CD8-positive, alpha-beta memory T cell (primary cell): ENCODE results near the gene GPR35. TPM values are rescaled to one million over a fixed set of nuclear protein-coding genes. Genes with fewer than 3 reads are reported as not detected.

ENCODE experiments used
- CTCF ChIA-PET: fragments of 350-600 bp; sonication (Branson Sonifier 250); formaldehyde crosslinking; loops from one replicate; lab custom pipeline; 2021; ENCODE audit warnings: antibody characterized with exemption; lab: Charles Lee
- POLR2A ChIA-PET: fragments of 350-600 bp; sonication (Branson Sonifier 250); formaldehyde crosslinking; loops from one replicate; lab custom pipeline; 2021; ENCODE audit warnings: antibody characterized with exemption; lab: Charles Lee
- DNase-seq, 5 donors: peaks; one replicate each; pipeline versions ENCODE4 v3.0.0 to v3.0.0-alpha.2; 2020 to 2022; ENCODE audit warnings: mixed read lengths in 1 of 5
- H3K27ac ChIP-seq: one replicate; pipeline ENCODE4 v1.7.0; 2013; ENCODE audit warnings: low read depth, mild to moderate bottlenecking, low read length, moderate library complexity
- H3K27me3 ChIP-seq: 2 replicates; pipeline ENCODE4 v1.7.0; 2013; ENCODE audit warnings: low read length, mild to moderate bottlenecking; ENCODE audit not compliant: insufficient read depth, poor library complexity, severe bottlenecking
- H3K36me3 ChIP-seq: 2 replicates; pipeline ENCODE4 v1.7.0; 2013; ENCODE audit warnings: mild to moderate bottlenecking, low read length, moderate library complexity; ENCODE audit not compliant: insufficient read depth
- H3K4me1 ChIP-seq: 2 replicates; pipeline ENCODE4 v1.7.0; 2013; ENCODE audit warnings: mild to moderate bottlenecking, low read length, moderate library complexity; ENCODE audit not compliant: insufficient read depth
- H3K4me3 ChIP-seq: 2 replicates; pipeline ENCODE4 v1.7.0; 2013; ENCODE audit warnings: mild to moderate bottlenecking, low read length
- H3K9me3 ChIP-seq: 2 replicates; pipeline ENCODE4 v1.7.0; 2013; ENCODE audit warnings: mild to moderate bottlenecking, low read length
- H3K27ac Mint-ChIP-seq, 8 donors: one replicate each; pipeline ENCODE4 v1.8.0; 2020 to 2021; ENCODE audit warnings: mixed read lengths in 8 of 8, mild to moderate bottlenecking in 6 of 8, inconsistent platforms in 3 of 8, moderate library complexity in 3 of 8
- H3K27me3 Mint-ChIP-seq, 2 donors: one replicate each; pipeline ENCODE4 v1.8.0; 2020 to 2021; ENCODE audit warnings: mixed read lengths in 2 of 2, mild to moderate bottlenecking in 1 of 2, moderate library complexity in 1 of 2
- H3K36me3 Mint-ChIP-seq, 3 donors: one replicate each; pipeline ENCODE4 v1.8.0; 2020 to 2021; ENCODE audit warnings: mixed read lengths in 3 of 3, inconsistent platforms in 1 of 3, mild to moderate bottlenecking in 1 of 3
- H3K4me1 Mint-ChIP-seq, 3 donors: one replicate each; pipeline ENCODE4 v1.8.0; 2020 to 2021; ENCODE audit warnings: mixed read lengths in 3 of 3, inconsistent platforms in 1 of 3, mild to moderate bottlenecking in 1 of 3
- H3K4me3 Mint-ChIP-seq, 7 donors: one replicate each; pipeline ENCODE4 v1.8.0; 2020 to 2021; ENCODE audit warnings: mixed read lengths in 7 of 7, mild to moderate bottlenecking in 6 of 7, moderate library complexity in 4 of 7, inconsistent platforms in 2 of 7
- H3K9me3 Mint-ChIP-seq, 5 donors: one replicate each; pipeline ENCODE4 v1.8.0; 2020 to 2022; ENCODE audit warnings: mixed read lengths in 5 of 5, mild to moderate bottlenecking in 3 of 5, moderate library complexity in 2 of 5, inconsistent platforms in 1 of 5
- polyA plus RNA-seq: library from polyadenylated mRNA; unstranded; fragments of 300-500 nt; fragmentation: Illumina TruSeq; gene quantifications from one replicate; pipeline ENCODE4 v1.2.3, GENCODE V29; 2021
- total RNA-seq, 2 experiments: library from RNA; stranded (reverse); gene quantifications; one replicate each; pipeline ENCODE4 v1.2.3, GENCODE V29; 2021

The GPR35 gene
- total and polyA plus RNA-seq, 3 experiments from 2014 or later, result 1.9 to 9.0 (median 8.4) TPM

DNA sequence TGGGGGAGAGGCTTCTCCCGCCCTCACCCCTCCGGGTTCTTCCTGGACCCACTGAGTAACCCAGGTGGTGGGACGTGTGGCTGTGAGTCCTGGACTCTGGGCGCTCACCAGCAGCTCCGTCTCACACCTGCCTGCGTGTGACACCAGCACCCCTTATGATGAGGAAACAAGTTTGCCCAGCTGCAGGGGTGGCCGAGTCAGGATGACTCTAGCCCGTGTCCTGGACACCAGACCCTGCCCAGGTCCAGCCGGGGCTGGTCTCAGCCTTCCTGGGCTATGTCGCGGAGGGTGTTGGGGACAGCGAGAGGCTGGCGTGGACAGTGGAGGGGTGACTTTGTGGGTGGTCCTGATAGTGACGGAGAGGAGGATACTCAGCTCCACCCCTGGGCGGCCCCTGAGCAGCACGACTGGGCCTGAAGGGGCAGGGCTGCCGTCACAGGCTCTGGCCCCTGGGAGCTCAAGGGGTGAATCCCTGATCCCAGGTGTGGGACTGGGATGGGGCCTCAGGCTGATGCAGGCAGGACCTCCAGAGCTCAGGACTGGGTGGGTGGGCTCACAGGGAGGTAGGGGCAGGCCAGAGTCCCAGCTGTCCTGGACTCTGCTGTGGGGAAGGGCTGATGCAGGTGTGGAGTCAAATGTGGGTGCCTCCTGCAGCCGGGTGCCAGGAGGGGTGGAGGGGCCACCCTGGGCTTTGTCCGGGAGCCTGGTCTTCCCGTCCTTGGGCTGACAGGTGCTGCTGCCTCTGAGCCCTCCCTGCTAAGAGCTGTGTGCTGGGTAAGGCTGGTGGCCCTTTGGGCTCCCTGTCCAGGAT is 3.7 kb downstream of the GPR35 start:
- H3K27ac Mint-ChIP-seq, result peak overlapping the region in 1 of 8 donors; percentile 50
- peaks cover 10 to 32% (median 20%) of the 10 kb centered on the region in 3 donors for H3K4me1 Mint-ChIP-seq
- H3K27me3 Mint-ChIP-seq, result no peaks in the 10 kb centered on the region
- H3K9me3 Mint-ChIP-seq, result peaks cover 4 to 11% (median 8%) of the 10 kb centered on the region in 5 donors
- no peaks in the 10 kb centered on the region for H3K36me3 ChIP-seq
- H3K9me3 ChIP-seq, result peaks cover 4% of the 10 kb centered on the region
- POLR2A ChIA-PET, result no interaction called here
- no peak overlapping the region for H3K27ac ChIP-seq
- peaks cover 47% of the 10 kb centered on the region for H3K4me1 ChIP-seq
- peak in 1 of 5 donors; percentile 39 for DNase-seq
- H3K36me3 Mint-ChIP-seq, result peaks cover 5 to 7% (median 6%) of the 10 kb centered on the region in 3 donors
- no peaks in the 10 kb centered on the region for H3K27me3 ChIP-seq
- peak overlapping the region in 1 of 7 donors; percentile 32 for H3K4me3 Mint-ChIP-seq
- no peak overlapping the region for H3K4me3 ChIP-seq
- CTCF ChIA-PET, result interaction anchor here (1.1 kb wide), 1 partner anchor 62 kb away, joined by 4 read pairs; no protein-coding TSS in a partner anchor

DNA sequence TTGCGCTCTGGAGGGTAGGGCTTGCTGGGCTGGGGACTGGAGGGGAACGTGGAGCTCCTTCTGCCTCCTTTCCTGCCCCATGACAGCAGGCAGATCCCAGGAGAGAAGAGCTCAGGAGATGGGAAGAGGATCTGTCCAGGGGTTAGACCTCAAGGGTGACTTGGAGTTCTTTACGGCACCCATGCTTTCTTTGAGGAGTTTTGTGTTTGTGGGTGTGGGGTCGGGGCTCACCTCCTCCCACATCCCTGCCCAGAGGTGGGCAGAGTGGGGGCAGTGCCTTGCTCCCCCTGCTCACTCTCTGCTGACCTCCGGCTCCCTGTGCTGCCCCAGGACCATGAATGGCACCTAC is 4.3 kb downstream of the GPR35 start:
- Mint-ChIP-seq H3K27me3 (no peaks in the 10 kb centered on the region), H3K36me3 (peaks cover 5 to 9% (median 6%) of the 10 kb centered on the region in 3 donors), H3K4me3 (no peak overlapping the region), H3K9me3 (peaks cover 4 to 12% (median 8%) of the 10 kb centered on the region in 5 donors), H3K27ac (peak overlapping the region in 2 of 8 donors; percentile 50 to 90), H3K4me1 (peaks cover 9 to 26% (median 16%) of the 10 kb centered on the region in 3 donors)
- ChIA-PET POLR2A (no interaction called here), CTCF (interaction anchor here (1.1 kb wide), 1 partner anchor 63 kb away, joined by 4 read pairs; no protein-coding TSS in a partner anchor)
- H3K4me3 ChIP-seq, result no peak overlapping the region
- peaks cover 41% of the 10 kb centered on the region for H3K4me1 ChIP-seq
- no peaks in the 10 kb centered on the region for H3K36me3 ChIP-seq
- H3K27me3 ChIP-seq, result no peaks in the 10 kb centered on the region
- DNase-seq, result no peak
- peaks cover 4% of the 10 kb centered on the region for H3K9me3 ChIP-seq
- H3K27ac ChIP-seq, result no peak overlapping the region

DNA sequence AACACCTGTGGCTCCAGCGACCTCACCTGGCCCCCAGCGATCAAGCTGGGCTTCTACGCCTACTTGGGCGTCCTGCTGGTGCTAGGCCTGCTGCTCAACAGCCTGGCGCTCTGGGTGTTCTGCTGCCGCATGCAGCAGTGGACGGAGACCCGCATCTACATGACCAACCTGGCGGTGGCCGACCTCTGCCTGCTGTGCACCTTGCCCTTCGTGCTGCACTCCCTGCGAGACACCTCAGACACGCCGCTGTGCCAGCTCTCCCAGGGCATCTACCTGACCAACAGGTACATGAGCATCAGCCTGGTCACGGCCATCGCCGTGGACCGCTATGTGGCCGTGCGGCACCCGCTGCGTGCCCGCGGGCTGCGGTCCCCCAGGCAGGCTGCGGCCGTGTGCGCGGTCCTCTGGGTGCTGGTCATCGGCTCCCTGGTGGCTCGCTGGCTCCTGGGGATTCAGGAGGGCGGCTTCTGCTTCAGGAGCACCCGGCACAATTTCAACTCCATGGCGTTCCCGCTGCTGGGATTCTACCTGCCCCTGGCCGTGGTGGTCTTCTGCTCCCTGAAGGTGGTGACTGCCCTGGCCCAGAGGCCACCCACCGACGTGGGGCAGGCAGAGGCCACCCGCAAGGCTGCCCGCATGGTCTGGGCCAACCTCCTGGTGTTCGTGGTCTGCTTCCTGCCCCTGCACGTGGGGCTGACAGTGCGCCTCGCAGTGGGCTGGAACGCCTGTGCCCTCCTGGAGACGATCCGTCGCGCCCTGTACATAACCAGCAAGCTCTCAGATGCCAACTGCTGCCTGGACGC is 4.9 kb downstream of the GPR35 start:
- Mint-ChIP-seq H3K27ac (peak overlapping the region in 1 of 8 donors; percentile 90), H3K4me3 (peak overlapping the region in 1 of 7 donors; percentile 54), H3K27me3 (no peaks in the 10 kb centered on the region), H3K9me3 (peaks cover 4 to 15% (median 10%) of the 10 kb centered on the region in 5 donors), H3K4me1 (peaks cover 4 to 21% (median 10%) of the 10 kb centered on the region in 3 donors), H3K36me3 (peaks cover 5 to 9% (median 6%) of the 10 kb centered on the region in 3 donors)
- DNase-seq, result peak in 1 of 5 donors; percentile 42
- no peaks in the 10 kb centered on the region for H3K36me3 ChIP-seq
- ChIA-PET CTCF (no interaction called here), POLR2A (no interaction called here)
- H3K27me3 ChIP-seq, result no peaks in the 10 kb centered on the region
- H3K27ac ChIP-seq, result no peak overlapping the region
- H3K4me3 ChIP-seq, result no peak overlapping the region
- H3K4me1 ChIP-seq, result peaks cover 35% of the 10 kb centered on the region
- peaks cover 4% of the 10 kb centered on the region for H3K9me3 ChIP-seq

DNA sequence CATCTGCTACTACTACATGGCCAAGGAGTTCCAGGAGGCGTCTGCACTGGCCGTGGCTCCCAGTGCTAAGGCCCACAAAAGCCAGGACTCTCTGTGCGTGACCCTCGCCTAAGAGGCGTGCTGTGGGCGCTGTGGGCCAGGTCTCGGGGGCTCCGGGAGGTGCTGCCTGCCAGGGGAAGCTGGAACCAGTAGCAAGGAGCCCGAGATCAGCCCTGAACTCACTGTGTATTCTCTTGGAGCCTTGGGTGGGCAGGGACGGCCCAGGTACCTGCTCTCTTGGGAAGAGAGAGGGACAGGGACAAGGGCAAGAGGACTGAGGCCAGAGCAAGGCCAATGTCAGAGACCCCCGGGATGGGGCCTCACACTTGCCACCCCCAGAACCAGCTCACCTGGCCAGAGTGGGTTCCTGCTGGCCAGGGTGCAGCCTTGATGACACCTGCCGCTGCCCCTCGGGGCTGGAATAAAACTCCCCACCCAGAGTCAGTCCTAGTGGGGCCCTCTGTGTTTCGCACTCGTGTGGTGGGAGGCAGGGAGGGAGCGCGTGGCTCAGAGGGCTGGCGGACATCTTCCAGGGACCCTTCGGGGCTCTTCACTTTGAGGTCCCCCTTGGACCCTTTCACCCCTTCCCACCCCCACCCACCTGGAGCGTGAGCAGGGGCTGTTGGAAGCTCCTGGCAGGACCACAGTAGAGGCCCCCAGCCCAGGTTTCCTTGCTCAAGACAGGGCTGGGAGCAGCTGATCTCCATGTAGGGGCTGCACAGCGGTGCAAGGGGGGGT is 5.7 kb downstream of the GPR35 start:
- Histone ChIP-seq H3K4me3 (no peak overlapping the region), H3K27me3 (no peaks in the 10 kb centered on the region), H3K4me1 (peaks cover 28% of the 10 kb centered on the region), H3K36me3 (no peaks in the 10 kb centered on the region), H3K9me3 (peaks cover 4% of the 10 kb centered on the region), H3K27ac (no peak overlapping the region)
- Mint-ChIP-seq H3K9me3 (peaks cover 4 to 15% (median 10%) of the 10 kb centered on the region in 5 donors), H3K36me3 (peaks cover 5 to 9% (median 6%) of the 10 kb centered on the region in 3 donors), H3K27me3 (no peaks in the 10 kb centered on the region), H3K27ac (no peak overlapping the region), H3K4me1 (peaks cover 0 to 15% (median 8%) of the 10 kb centered on the region in 3 donors), H3K4me3 (no peak overlapping the region)
- CTCF ChIA-PET, result no interaction called here
- no peak for DNase-seq
- POLR2A ChIA-PET, result no interaction called here

DNA sequence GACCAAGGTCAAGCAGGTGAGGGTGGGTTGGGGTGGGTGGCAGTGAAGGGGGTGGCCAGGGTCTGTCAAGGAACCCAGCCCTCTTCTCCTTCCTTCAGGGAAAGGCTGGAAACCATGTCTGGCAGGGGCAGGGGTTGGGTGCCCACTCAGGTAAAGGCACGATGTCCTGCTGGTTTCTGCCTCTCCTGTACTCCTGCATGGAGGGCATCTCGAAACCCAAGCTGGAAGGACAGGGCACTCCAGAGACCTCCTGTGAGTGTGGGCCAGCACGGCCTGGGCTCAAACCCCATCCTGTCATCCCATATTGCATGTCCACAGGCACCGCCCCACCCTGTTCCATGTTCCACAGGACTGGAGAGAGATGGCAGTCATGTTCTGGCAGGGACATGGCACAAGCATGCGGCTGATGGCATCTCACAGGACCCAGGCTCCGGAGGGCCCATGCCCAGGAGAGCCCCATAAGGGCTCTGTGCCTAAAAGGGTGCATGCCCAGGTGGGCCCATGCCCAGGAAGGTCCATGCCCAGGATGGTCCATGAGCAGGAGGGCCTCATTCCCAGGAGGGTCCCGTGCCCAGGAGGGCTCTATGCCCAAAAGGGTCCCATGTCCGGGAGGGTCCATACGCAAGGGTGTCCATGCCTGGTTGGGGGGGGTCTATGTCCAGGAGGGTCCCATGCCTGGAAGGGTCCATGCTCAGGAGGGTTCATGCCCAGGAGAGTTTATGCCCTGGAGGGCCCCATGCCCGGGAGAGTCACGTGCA is 6.4 kb downstream of the GPR35 start:
- no peak overlapping the region for H3K4me3 ChIP-seq
- POLR2A ChIA-PET, result no interaction called here
- CTCF ChIA-PET, result no interaction called here

DNA sequence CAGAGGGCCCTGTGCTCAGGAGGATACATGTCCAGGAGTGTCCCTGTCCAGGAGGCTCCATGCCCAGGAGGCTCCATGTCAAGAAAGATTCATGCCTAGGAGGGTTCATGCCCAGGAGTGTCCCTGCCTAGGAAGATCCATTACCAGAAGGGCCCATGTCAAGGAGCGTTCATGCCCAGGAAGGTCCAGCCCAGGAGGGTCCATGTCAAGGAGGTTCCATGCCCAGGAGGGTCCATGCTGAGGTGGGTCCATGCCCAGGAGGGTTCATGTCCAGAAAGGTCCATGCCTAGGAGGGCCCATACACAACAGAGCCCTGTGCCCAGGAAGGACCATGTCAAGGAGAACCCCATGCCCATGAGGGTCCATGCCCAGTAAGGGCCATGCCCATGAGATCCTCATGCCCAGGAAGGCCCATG is 7.0 kb downstream of the GPR35 start:
- Histone ChIP-seq H3K9me3 (peaks cover 4% of the 10 kb centered on the region), H3K36me3 (no peaks in the 10 kb centered on the region), H3K27me3 (no peaks in the 10 kb centered on the region), H3K27ac (no peak overlapping the region), H3K4me1 (peaks cover 14% of the 10 kb centered on the region), H3K4me3 (no peak overlapping the region)
- H3K27ac Mint-ChIP-seq, result no peak overlapping the region
- DNase-seq, result no peak
- peaks cover 5 to 9% (median 6%) of the 10 kb centered on the region in 3 donors for H3K36me3 Mint-ChIP-seq
- ChIA-PET CTCF (no interaction called here), POLR2A (no interaction called here)
- H3K4me3 Mint-ChIP-seq, result peak overlapping the region in 1 of 7 donors; percentile 69
- H3K9me3 Mint-ChIP-seq, result peaks cover 4 to 15% (median 10%) of the 10 kb centered on the region in 5 donors
- H3K27me3 Mint-ChIP-seq, result no peaks in the 10 kb centered on the region
- H3K4me1 Mint-ChIP-seq, result peaks cover 0 to 4% (median 0%) of the 10 kb centered on the region in 3 donors

More for the DNA sequence above, 6.4 kb downstream of the GPR35 start:
- H3K9me3 Mint-ChIP-seq, result peaks cover 4 to 15% (median 10%) of the 10 kb centered on the region in 5 donors
- Histone ChIP-seq H3K27me3 (no peaks in the 10 kb centered on the region), H3K4me1 (peaks cover 20% of the 10 kb centered on the region), H3K9me3 (peaks cover 4% of the 10 kb centered on the region), H3K27ac (no peak overlapping the region), H3K36me3 (no peaks in the 10 kb centered on the region)
- no peak overlapping the region for H3K4me3 Mint-ChIP-seq
- H3K36me3 Mint-ChIP-seq, result peaks cover 5 to 9% (median 6%) of the 10 kb centered on the region in 3 donors
- H3K4me1 Mint-ChIP-seq, result peaks cover 0 to 10% (median 5%) of the 10 kb centered on the region in 3 donors
- H3K27me3 Mint-ChIP-seq, result no peaks in the 10 kb centered on the region
- peak in 1 of 5 donors; percentile 37 for DNase-seq
- H3K27ac Mint-ChIP-seq, result no peak overlapping the region
